GM19328 (cell line): ENCODE measurements around the gene MAPKAP1.

Experiments used
- ATAC-seq: cut with Tn5 transposase; IDR thresholded peaks from one replicate; pipeline ENCODE4 v1.9.1; 2021; ENCODE audit warnings: mild to moderate bottlenecking, moderate library complexity; ENCODE audit not compliant: unreplicated experiment

Gene MAPKAP1

GRCh38 chr9:125436613-125437443 lies 270.2 kb downstream of the MAPKAP1 start:
- no peak for ATAC-seq

- ATAC-seq, result no peak
Measured at GRCh38 chr9:125435776-125436612, 271.0 kb downstream of the MAPKAP1 start.

- no peak for ATAC-seq
Measured at GRCh38 chr9:125434986-125435775, 271.8 kb downstream of the MAPKAP1 start.

- ATAC-seq, result no peak
Measured at GRCh38 chr9:125433461-125434011, 273.5 kb downstream of the MAPKAP1 start.

GRCh38 chr9:125432715-125433385 lies 274.2 kb downstream of the MAPKAP1 start:
- no peak for ATAC-seq

- ATAC-seq, result no peak
Measured at GRCh38 chr9:125431741-125432271, 275.2 kb downstream of the MAPKAP1 start.

- ATAC-seq, result no peak
Measured at GRCh38 chr9:125431012-125431305, 276.0 kb downstream of the MAPKAP1 start.

- no peak for ATAC-seq
Measured at GRCh38 chr9:125430161-125431011, 276.6 kb downstream of the MAPKAP1 start.

GRCh38 chr9:125429476-125430160 lies 277.4 kb downstream of the MAPKAP1 start:
- ATAC-seq, result no peak

- ATAC-seq, result no peak
Measured at GRCh38 chr9:125428902-125429467, 278.0 kb downstream of the MAPKAP1 start.

- ATAC-seq, result no peak
Measured at GRCh38 chr9:125428060-125428901, 278.7 kb downstream of the MAPKAP1 start.

- ATAC-seq, result no peak
Measured at GRCh38 chr9:125427556-125427955, 279.5 kb downstream of the MAPKAP1 start.

- no peak for ATAC-seq
Measured at GRCh38 chr9:125426926-125427325, 280.1 kb downstream of the MAPKAP1 start.

GRCh38 chr9:125425901-125426515 lies 281.0 kb downstream of the MAPKAP1 start:
- no peak for ATAC-seq

- ATAC-seq, result no peak
Measured at GRCh38 chr9:125425170-125425897, 281.7 kb downstream of the MAPKAP1 start.

GRCh38 chr9:125423964-125424363 lies 283.0 kb downstream of the MAPKAP1 start:
- ATAC-seq, result no peak
